Psoas muscle (tissue), 8 donors: ENCODE data around the gene KCNB1. TPM values are rescaled to one million over a fixed set of nuclear protein-coding genes. Genes with fewer than 3 reads are reported as not detected.

Experiments used
- ATAC-seq, 4 donors: fragments of 200-7000 bp; cut with Tn5 transposase; one replicate each; pipeline ENCODE4 v1.9.1; 2020; ENCODE audit warnings: moderate library complexity in 3 of 4, mild to moderate bottlenecking in 2 of 4
- DNase-seq, 2 donors: peaks; one replicate each; pipeline ENCODE4 v3.0.0-alpha.2; 2020
- H3K27ac ChIP-seq: fragments of 200-600 bp; one replicate; pipeline ENCODE4 v1.8.0; 2022
- H3K27me3 ChIP-seq, 3 donors: fragments of 200-600 bp in 1 of 3; one replicate each; pipeline versions ENCODE4 v1.6.1 to v1.8.0; 2013 to 2022; ENCODE audit warnings: low read length in 2 of 3, mild to moderate bottlenecking in 2 of 3, moderate library complexity in 1 of 3; ENCODE audit not compliant: insufficient read depth in 3 of 3
- H3K36me3 ChIP-seq, 2 donors: fragments of 200-600 bp in 1 of 2; one replicate each; pipeline versions ENCODE4 v1.6.1 to v1.8.0; 2013 to 2022; ENCODE audit warnings: low read depth in 1 of 2, mild to moderate bottlenecking in 1 of 2, moderate library complexity in 1 of 2; ENCODE audit not compliant: insufficient read depth in 1 of 2
- H3K4me1 ChIP-seq: fragments of 200-600 bp; one replicate; pipeline ENCODE4 v1.8.0; 2022
- H3K4me3 ChIP-seq: fragments of 200-600 bp; one replicate; pipeline ENCODE4 v1.8.0; 2022; ENCODE audit warnings: mild to moderate bottlenecking
- H3K9me3 ChIP-seq: fragments of 200-600 bp; one replicate; pipeline ENCODE4 v1.8.0; 2022
- CTCF ChIP-seq: fragments of 200-600 bp; IDR thresholded peaks from one replicate; pipeline ENCODE4 v1.8.0; 2022; ENCODE audit warnings: antibody characterized with exemption
- WGBS, 3 donors: extraction: QIAGEN DNeasy Blood & Tissue Kit; methylation state at CpG; one replicate each; pipeline versions ENCODE4 v1.1.6 to v1.1.7; 2013; 5-methylcytosine and 5-hydroxymethylcytosine counted together
- intact Hi-C, 2 donors: fragments of 100-400 bp; cut with DNase I; formaldehyde crosslinking; loops; one replicate each; pipeline versions ENCODE4 v1.11.0 to v1.14.2; 2022
- polyA plus RNA-seq, 3 donors: library from polyadenylated mRNA; stranded (reverse); fragments of 200-250 nt; gene quantifications; one replicate each; pipeline ENCODE4 v1.2.3, GENCODE V29; 2013
- total RNA-seq, 4 donors: library from RNA; stranded (reverse); fragmentation: NEBNext Ultra II Directional in 2 of 4; extraction: Animal tissue kit (Norgen Biotek cat#: 25700) in 2 of 4; gene quantifications; one replicate each; pipeline versions ENCODE4 v1.2.1 to v1.2.4, GENCODE V29; 2021 to 2023
- donor health status: healthy with polysubstance abuse.
- donor health status: DM: no; HTN: no; CAD: no; lungs with moderate emphysema.
- donor health status: Bipolar disorder and iron deficiency.
- donor health status: healthy.
- donor health status: DM: yes; HTN: yes; CAD: no.
- donor health status: DM: no; HTN: no; CAD: no.
- donor health status: DM: no; HTN: no; CAD: no.
- donor health status: DM: yes; HTN: yes; CAD: no.

The KCNB1 gene
- total and polyA plus RNA-seq, 7 donors, result 1.8 to 44.0 (median 5.3) TPM

DNA sequence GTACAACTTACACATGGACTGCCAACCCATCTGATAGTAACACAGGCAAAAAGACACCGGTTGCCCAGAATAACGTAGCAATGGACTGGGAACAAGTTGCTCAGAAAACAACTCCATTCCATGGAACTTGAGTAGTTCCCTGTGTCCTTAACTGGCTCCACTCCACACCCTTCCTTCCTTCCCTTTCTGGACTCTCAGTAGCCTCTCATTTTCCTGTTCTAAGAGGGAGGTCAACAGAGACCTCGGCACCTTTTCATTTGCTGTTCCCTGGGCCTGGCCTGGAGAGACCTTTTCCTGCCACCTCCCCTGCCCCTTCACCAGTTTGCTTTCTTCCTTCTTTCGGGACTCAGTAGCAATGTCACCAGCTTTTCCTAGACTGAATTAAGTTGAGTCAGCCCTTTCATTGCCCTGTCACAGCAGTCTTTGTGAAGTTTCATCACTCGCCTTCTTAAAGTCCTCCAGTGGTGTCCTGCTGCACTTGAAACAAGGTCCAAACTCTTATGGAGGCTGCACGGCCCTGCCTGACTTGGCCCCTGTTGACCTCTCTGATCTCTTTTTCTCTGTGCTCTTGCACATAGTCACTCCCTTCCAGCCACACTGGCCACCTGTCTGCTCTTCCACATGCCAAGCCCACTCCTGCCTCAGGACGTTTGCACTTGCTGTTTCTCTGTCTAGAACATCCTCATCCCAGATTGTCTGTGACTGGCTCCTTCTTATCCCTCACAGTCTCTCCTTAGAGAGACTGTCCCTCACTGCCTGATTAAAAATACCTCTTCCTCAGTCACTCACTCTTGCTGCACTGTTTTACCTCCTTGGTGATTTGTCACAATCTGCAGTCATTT is 90.8 kb downstream of the KCNB1 start:
- WGBS, 3 donors, result 56 to 68% (median 64%) methylated on average over 7 of the region's 7 CpGs
- H3K4me1 ChIP-seq, result peaks cover 8% of the 10 kb centered on the region
- no peak overlapping the region for H3K27ac ChIP-seq
- H3K36me3 ChIP-seq, result no peaks in the 10 kb centered on the region
- ATAC-seq (no peak), DNase-seq (peak in 1 of 2 donors; percentile 23)
- H3K27me3 ChIP-seq, result peaks cover 0 to 3% (median 0%) of the 10 kb centered on the region in 3 donors
- H3K9me3 ChIP-seq, result no peaks in the 10 kb centered on the region
- no peak for TF ChIP-seq CTCF
- intact Hi-C loops, result no loop called here
- no peak overlapping the region for H3K4me3 ChIP-seq

GRCh38 chr20:49389854-49390253 is 92.6 kb downstream of the KCNB1 start:
- TF ChIP-seq CTCF, result no peak
- Histone ChIP-seq H3K36me3 (no peaks in the 10 kb centered on the region), H3K27me3 (peaks cover 0 to 3% (median 0%) of the 10 kb centered on the region in 3 donors), H3K27ac (no peak overlapping the region), H3K4me1 (peaks cover 8% of the 10 kb centered on the region), H3K9me3 (no peaks in the 10 kb centered on the region), H3K4me3 (no peak overlapping the region)
- whole genome bisulfite sequencing, 3 donors, result 91 to 97% (median 97%) methylated on average over 2 of the region's 2 CpGs
- intact Hi-C loops, result loop anchor here (5.0 to 10.0 kb wide), 2 partner anchors 43 to 95 kb away; partner anchors contain the start of gene KCNB1 (in 1 of the 2)
- DNase-seq (no peak), ATAC-seq (no peak)

GRCh38 chr20:49388744-49389143 is 93.7 kb downstream of the KCNB1 start:
- Histone ChIP-seq H3K9me3 (no peaks in the 10 kb centered on the region), H3K4me3 (no peak overlapping the region), H3K27ac (no peak overlapping the region), H3K36me3 (no peaks in the 10 kb centered on the region), H3K4me1 (peaks cover 8% of the 10 kb centered on the region), H3K27me3 (peaks cover 0 to 3% (median 0%) of the 10 kb centered on the region in 3 donors)
- intact Hi-C loops, result loop anchor here (5.0 to 10.0 kb wide), 2 partner anchors 41 to 96 kb away; partner anchors contain the start of gene KCNB1 (in 1 of the 2)
- no peak for ATAC-seq
- DNase-seq, result no peak
- no peak for TF ChIP-seq CTCF

DNA sequence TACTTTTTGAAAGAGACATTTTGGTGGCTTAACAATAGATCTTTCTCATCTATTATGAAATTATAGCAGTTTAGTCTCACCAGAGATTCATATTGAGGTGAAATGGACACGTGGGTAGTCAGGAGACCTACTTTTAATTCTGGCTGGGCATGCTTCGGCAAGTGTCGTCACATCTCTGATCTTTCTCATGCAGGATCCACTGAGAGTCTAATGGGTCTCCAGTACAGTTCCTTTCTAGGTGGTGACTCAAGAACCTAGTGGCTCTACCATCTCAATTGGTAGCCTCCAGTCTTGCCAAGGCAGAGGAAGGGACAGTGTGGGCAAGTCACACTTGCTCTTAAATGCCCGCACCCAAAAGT is 94.9 kb downstream of the KCNB1 start:
- 83 to 88% (median 84%) methylated on average over 4 of the region's 4 CpGs for WGBS, 3 donors
- peaks cover 8% of the 10 kb centered on the region for H3K4me1 ChIP-seq
- H3K27ac ChIP-seq, result peak overlapping the region; percentile 37
- H3K4me3 ChIP-seq, result no peak overlapping the region
- DNase-seq (no peak), ATAC-seq (no peak)
- no peak for TF ChIP-seq CTCF
- intact Hi-C loops, result loop anchor here (5.0 to 10.0 kb wide), 2 partner anchors 40 to 97 kb away; partner anchors contain the start of gene KCNB1 (in 1 of the 2)
- no peaks in the 10 kb centered on the region for H3K9me3 ChIP-seq
- H3K36me3 ChIP-seq, result no peaks in the 10 kb centered on the region
- H3K27me3 ChIP-seq, result peaks cover 0 to 3% (median 0%) of the 10 kb centered on the region in 3 donors
